ENCODE measurements around the gene SLC17A1.

Gene SLC17A1

GRCh38 chr6:25832307-25832662, 433 bp upstream of the SLC17A1 start:
- DNase-seq, result no peak

- DNase-seq, result no peak
These were observed 1.4 kb downstream of the SLC17A1 start for GRCh38 chr6:25830458-25830857.

GRCh38 chr6:25829375-25829774, 2.5 kb downstream of the SLC17A1 start:
- no peak for DNase-seq

- no peak for DNase-seq
These were observed 10.5 kb downstream of the SLC17A1 start for GRCh38 chr6:25821341-25821740.

- DNase-seq, result no peak
These were observed 15.6 kb downstream of the SLC17A1 start for GRCh38 chr6:25816252-25816651.

- DNase-seq, result no peak
These were observed 16.7 kb downstream of the SLC17A1 start for GRCh38 chr6:25815194-25815593.

- DNase-seq, result no peak
These were observed 27.0 kb downstream of the SLC17A1 start for GRCh38 chr6:25804804-25805203.

GRCh38 chr6:25801436-25801835, 30.4 kb downstream of the SLC17A1 start:
- DNase-seq, result no peak

- DNase-seq, result no peak
These were observed 37.1 kb downstream of the SLC17A1 start for GRCh38 chr6:25794784-25795183.

GRCh38 chr6:25793970-25794369, 37.9 kb downstream of the SLC17A1 start:
- no peak for DNase-seq

- DNase-seq, result no peak
These were observed 39.8 kb downstream of the SLC17A1 start for GRCh38 chr6:25792016-25792415.

- DNase-seq, result no peak
These were observed 42.4 kb downstream of the SLC17A1 start for GRCh38 chr6:25789475-25789874.

- peak; percentile 53 for DNase-seq
These were observed 43.4 kb downstream of the SLC17A1 start for GRCh38 chr6:25788305-25788922.

GRCh38 chr6:25787428-25787827, 44.4 kb downstream of the SLC17A1 start:
- DNase-seq, result no peak

GRCh38 chr6:25781134-25781533, 50.7 kb downstream of the SLC17A1 start:
- DNase-seq, result no peak

GRCh38 chr6:25777856-25778649, 53.8 kb downstream of the SLC17A1 start:
- no peak for DNase-seq

- DNase-seq, result no peak
These were observed 54.8 kb downstream of the SLC17A1 start for GRCh38 chr6:25777031-25777430.

GRCh38 chr6:25774120-25774715, 57.6 kb downstream of the SLC17A1 start:
- DNase-seq, result no peak

GRCh38 chr6:25769983-25770382, 61.9 kb downstream of the SLC17A1 start:
- DNase-seq, result no peak

- DNase-seq, result no peak
These were observed 63.3 kb downstream of the SLC17A1 start for GRCh38 chr6:25768566-25768965.

GRCh38 chr6:25764611-25765010, 67.2 kb downstream of the SLC17A1 start:
- no peak for DNase-seq

- no peak for DNase-seq
These were observed 73.8 kb downstream of the SLC17A1 start for GRCh38 chr6:25757936-25758642.
